ENCODE results near the gene JMJD8.
A peak's percentile ranks its signal among the peaks of the same experiment; 100 is the strongest.

Gene JMJD8

GRCh38 chr16:722835-723633, 38.9 kb upstream of the JMJD8 start:
- Histone ChIP-seq H3F3A (ENCODE audit: insufficient read depth) (peaks cover 14% of the 10 kb centered on the region), H3K9me3 (ENCODE audit: insufficient read depth, low read length) (no peaks in the 10 kb centered on the region), H2AFZ (ENCODE audit: low read depth, low read length, severe bottlenecking) (no peak overlapping the region), H3K9me2 (replicated peaks; ENCODE audit: insufficient read depth, low read length) (no peaks in the 10 kb centered on the region), H3K27ac (ENCODE audit: low read depth, low read length) (no peak overlapping the region), H3K4me3 (ENCODE audit: insufficient read depth, low read length, poor library complexity, severe bottlenecking) (no peak overlapping the region), H3K79me2 (ENCODE audit: insufficient read depth, low read length) (no peaks in the 10 kb centered on the region), H4K20me1 (ENCODE audit: low read depth, low read length) (no peaks in the 10 kb centered on the region; the same call in 1 of the 2 replicates), H3K9ac (ENCODE audit: low read length) (no peak overlapping the region), H3K27me3 (ENCODE audit: low read length) (no peaks in the 10 kb centered on the region), H3K4me2 (ENCODE audit: low read depth, low read length, poor library complexity, severe bottlenecking) (no peak overlapping the region), H3K36me3 (ENCODE audit: low read length) (no peaks in the 10 kb centered on the region)
- TF ChIP-seq EZH2phosphoT487 (conservative IDR thresholded peaks at IDR 0.05; ENCODE audit: low read length) (no peak), CTCF (IDR thresholded peaks at IDR 0.05; ENCODE audit: insufficient read depth, low read length, poor library complexity, severe bottlenecking) (no peak)

GRCh38 chr16:721765-722540, 37.8 kb upstream of the JMJD8 start:
- H3K9me2 ChIP-seq (replicated peaks; ENCODE audit: insufficient read depth, low read length), result no peaks in the 10 kb centered on the region
- H3F3A ChIP-seq (ENCODE audit: insufficient read depth), result peaks cover 12% of the 10 kb centered on the region
- H3K4me3 ChIP-seq (ENCODE audit: insufficient read depth, low read length, poor library complexity, severe bottlenecking), result peak overlapping the region; percentile 80
- H3K36me3 ChIP-seq (ENCODE audit: low read length), result no peaks in the 10 kb centered on the region
- H3K9ac ChIP-seq (ENCODE audit: low read length), result peak overlapping the region; percentile 99; the same call in 1 of the 2 replicates
- H3K27me3 ChIP-seq (ENCODE audit: low read length), result no peaks in the 10 kb centered on the region
- TF ChIP-seq EZH2phosphoT487 (conservative IDR thresholded peaks at IDR 0.05; ENCODE audit: low read length) (no peak), CTCF (IDR thresholded peaks at IDR 0.05; ENCODE audit: insufficient read depth, low read length, poor library complexity, severe bottlenecking) (no peak)
- H2AFZ ChIP-seq (ENCODE audit: low read depth, low read length, severe bottlenecking), result no peak overlapping the region
- no peak overlapping the region for H3K27ac ChIP-seq (ENCODE audit: low read depth, low read length)
- no peaks in the 10 kb centered on the region for H3K9me3 ChIP-seq (ENCODE audit: insufficient read depth, low read length)
- H4K20me1 ChIP-seq (ENCODE audit: low read depth, low read length), result no peaks in the 10 kb centered on the region; the same call in 1 of the 2 replicates
- H3K79me2 ChIP-seq (ENCODE audit: insufficient read depth, low read length), result no peaks in the 10 kb centered on the region
- peak overlapping the region; percentile 61 for H3K4me2 ChIP-seq (ENCODE audit: low read depth, low read length, poor library complexity, severe bottlenecking)

- Histone ChIP-seq H2AFZ (ENCODE audit: low read depth, low read length, severe bottlenecking) (peak within 1 kb of the TSS; percentile 48), H3K9me3 (ENCODE audit: insufficient read depth, low read length) (no peaks in the 10 kb centered on the region), H3K9me2 (replicated peaks; ENCODE audit: insufficient read depth, low read length) (no peaks in the 10 kb centered on the region), H3K27ac (ENCODE audit: low read depth, low read length) (peak within 1 kb of the TSS; percentile 82), H3K79me2 (ENCODE audit: insufficient read depth, low read length) (no peaks in the 10 kb centered on the region), H4K20me1 (ENCODE audit: low read depth, low read length) (no peaks in the 10 kb centered on the region; the same call in 1 of the 2 replicates), H3F3A (ENCODE audit: insufficient read depth) (peaks cover 7% of the 10 kb centered on the region), H3K27me3 (ENCODE audit: low read length) (no peaks in the 10 kb centered on the region), H3K9ac (ENCODE audit: low read length) (peak within 1 kb of the TSS; percentile 99), H3K36me3 (ENCODE audit: low read length) (no peaks in the 10 kb centered on the region), H3K4me3 (ENCODE audit: insufficient read depth, low read length, poor library complexity, severe bottlenecking) (peak within 1 kb of the TSS; percentile 80), H3K4me2 (ENCODE audit: low read depth, low read length, poor library complexity, severe bottlenecking) (peak within 1 kb of the TSS; percentile 61)
- TF ChIP-seq EZH2phosphoT487 (conservative IDR thresholded peaks at IDR 0.05; ENCODE audit: low read length), result no peak
- no peak for TF ChIP-seq CTCF (IDR thresholded peaks at IDR 0.05; ENCODE audit: insufficient read depth, low read length, poor library complexity, severe bottlenecking)
Measured at GRCh38 chr16:720990-721764, 37.0 kb upstream of the JMJD8 start, which contains the start of gene ANTKMT. Gene ANTKMT (plus strand): TSS chr16:721146. CDS start chr16:721275, 129 bp downstream.

All from SU-DHL-6 (cell line).